ENCODE data around the gene PROSER3. TPM values are rescaled to one million over a fixed set of nuclear protein-coding genes. Genes with fewer than 3 reads are reported as not detected.

PROSER3 gene
- total RNA-seq, 4 donors from 2014 or later = 1.0 to 52.6 (median 4.1) TPM

- intact Hi-C loops (cut with DNase I; ENCODE audit: low total_unique reads) = no loop called here
- no peaks in the 10 kb centered on the region for H3K27me3 ChIP-seq
- no peak for TF ChIP-seq CTCF (IDR thresholded peaks at IDR 0.05)
- H3K27ac ChIP-seq = no peak overlapping the region
- H3K36me3 ChIP-seq = no peaks in the 10 kb centered on the region
- H3K4me3 ChIP-seq = no peak overlapping the region
- no peak for DNase-seq
- no peaks in the 10 kb centered on the region for H3K9me3 ChIP-seq
- H3K4me1 ChIP-seq = no peaks in the 10 kb centered on the region
These were observed 60.5 kb downstream of the PROSER3 start for GRCh38 chr19:35818445-35818844.

Other genes starting within 250 kb of the PROSER3 start
- 10 to 100 TPM in 3 of 4 donors, 1 to 10 TPM in 1; 4.4 to 73.7 (median 39.5) TPM for gene DMKN, start 244.5 kb upstream of the PROSER3 start, total RNA-seq
- gene SBSN, start 229.9 kb upstream of the PROSER3 start, total RNA-seq = under 1 TPM in 1 of 4 donors, not detected in 3; 0.37 TPM
- not detected for gene GAPDHS, start 224.7 kb upstream of the PROSER3 start, total RNA-seq
- 100 to 1,000 TPM in 1 of 4 donors, 10 to 100 TPM in 3; 34.6 to 111 (median 50.0) TPM for gene TMEM147, start 212.6 kb upstream of the PROSER3 start, total RNA-seq
- gene ATP4A, start 194.5 kb upstream of the PROSER3 start, total RNA-seq = under 1 TPM in 1 of 4 donors, not detected in 3; 0.14 TPM
- not detected for gene PMIS2, start 172.0 kb upstream of the PROSER3 start, total RNA-seq
- 10 to 100 TPM in 3 of 4 donors, 1 to 10 TPM in 1; 6.1 to 37.9 (median 17.7) TPM for gene HAUS5, start 145.4 kb upstream of the PROSER3 start, total RNA-seq
- gene RBM42, start 129.1 kb upstream of the PROSER3 start, total RNA-seq = 10 to 100 TPM; 23.8 to 60.0 (median 31.5) TPM
- 1 to 10 TPM in 1 of 4 donors, under 1 TPM in 1, not detected in 2; 0.48 to 1.6 TPM for gene ETV2, start 116.4 kb upstream of the PROSER3 start, total RNA-seq
- gene COX6B1, start 109.9 kb upstream of the PROSER3 start, total RNA-seq = 100 to 1,000 TPM in 3 of 4 donors, 10 to 100 TPM in 1; 47.4 to 344 (median 208) TPM
- gene UPK1A, start 91.7 kb upstream of the PROSER3 start, total RNA-seq = under 1 TPM in 1 of 4 donors, not detected in 3; 0.91 TPM
- not detected for gene ZBTB32, start 53.6 kb upstream of the PROSER3 start, total RNA-seq
- 10 to 100 TPM in 3 of 4 donors, 1 to 10 TPM in 1; 5.0 to 60.8 (median 16.8) TPM for gene KMT2B, start 40.2 kb upstream of the PROSER3 start, total RNA-seq
- gene IGFLR1, start 15.7 kb upstream of the PROSER3 start, total RNA-seq = 1 to 10 TPM in 3 of 4 donors, under 1 TPM in 1; 0.77 to 5.3 (median 2.2) TPM
- 100 to 1,000 TPM in 1 of 4 donors, 10 to 100 TPM in 2, 1 to 10 TPM in 1; 6.5 to 116 (median 19.5) TPM for gene U2AF1L4, start 12.8 kb upstream of the PROSER3 start, total RNA-seq
- 10 to 100 TPM in 3 of 4 donors, 1 to 10 TPM in 1; 5.3 to 37.3 (median 18.8) TPM for gene PSENEN, start 12.5 kb upstream of the PROSER3 start, total RNA-seq
- gene LIN37, start 9.6 kb upstream of the PROSER3 start, total RNA-seq = 10 to 100 TPM in 3 of 4 donors, 1 to 10 TPM in 1; 6.8 to 31.6 (median 16.9) TPM
- 100 to 1,000 TPM in 3 of 4 donors, 10 to 100 TPM in 1; 24.5 to 217 (median 134) TPM for gene HSPB6, start 1.1 kb upstream of the PROSER3 start, total RNA-seq
- 10 to 100 TPM in 2 of 4 donors, 1 to 10 TPM in 1, under 1 TPM in 1; 0.26 to 43.4 (median 8.9) TPM for gene ARHGAP33, start 17.4 kb downstream of the PROSER3 start, total RNA-seq
- not detected for gene PRODH2, start 54.7 kb downstream of the PROSER3 start, total RNA-seq
- gene NPHS1, start 94.3 kb downstream of the PROSER3 start, total RNA-seq = under 1 TPM in 1 of 4 donors, not detected in 3; 0.14 TPM
- 1 to 10 TPM in 1 of 4 donors, under 1 TPM in 1, not detected in 2; 0.55 to 2.8 TPM for gene KIRREL2, start 98.7 kb downstream of the PROSER3 start, total RNA-seq
- gene APLP1, start 110.4 kb downstream of the PROSER3 start, total RNA-seq = 10 to 100 TPM in 1 of 4 donors, 1 to 10 TPM in 1, not detected in 2; 6.1 to 16.2 TPM
- gene NFKBID, start 142.4 kb downstream of the PROSER3 start, total RNA-seq = 10 to 100 TPM in 2 of 4 donors, 1 to 10 TPM in 2; 4.4 to 18.2 (median 9.5) TPM
- 10 to 100 TPM in 1 of 4 donors, 1 to 10 TPM in 2, not detected in 1; 1.6 to 47.1 (median 4.5) TPM for gene HCST, start 144.4 kb downstream of the PROSER3 start, total RNA-seq
- gene TYROBP, start 150.1 kb downstream of the PROSER3 start, total RNA-seq = 10 to 100 TPM in 3 of 4 donors, 1 to 10 TPM in 1; 1.3 to 25.0 (median 14.9) TPM
- 10 to 100 TPM in 2 of 4 donors, 1 to 10 TPM in 2; 3.1 to 22.4 (median 9.6) TPM for gene LRFN3, start 178.2 kb downstream of the PROSER3 start, total RNA-seq
- 10 to 100 TPM; 23.8 to 80.0 (median 43.1) TPM for gene SDHAF1, start 237.0 kb downstream of the PROSER3 start, total RNA-seq

All from uterus (tissue), 4 donors.